Ishikawa (cell line): ENCODE data around the gene ARHGEF26.
A peak's percentile ranks its signal among the peaks of the same experiment; 100 is the strongest.

Source experiments
- CEBPB ChIP-seq: IDR thresholded peaks from 2 replicates; pipeline ENCODE4 v1.6.1; 2012
- EP300 ChIP-seq: IDR thresholded peaks from 2 replicates; pipeline ENCODE4 v1.6.1; 2012; ENCODE audit warnings: borderline replicate concordance
- MAX ChIP-seq: IDR thresholded peaks from 2 replicates; pipeline ENCODE4 v1.6.1; 2012
- NFIC ChIP-seq: IDR thresholded peaks from 2 replicates; pipeline ENCODE4 v1.6.1; 2012
- TAF1 ChIP-seq: IDR thresholded peaks from 2 replicates; pipeline ENCODE4 v1.6.1; 2012; ENCODE audit warnings: low read depth, mild to moderate bottlenecking
- TEAD4 ChIP-seq: IDR thresholded peaks from 2 replicates; pipeline ENCODE4 v1.6.1; 2012
- TF ChIP-seq, protein P1 (sequence below): IDR thresholded peaks from 2 replicates; pipeline ENCODE4 v1.6.1; 2012

- TF ChIP-seq NFIC (no peak), CEBPB (no peak), EP300 (no peak), TAF1 (no peak), TEAD4 (peak; percentile 56), MAX (peak; percentile 38; the same call in 1 of the 2 replicates)
- TF ChIP-seq, protein P1, sequence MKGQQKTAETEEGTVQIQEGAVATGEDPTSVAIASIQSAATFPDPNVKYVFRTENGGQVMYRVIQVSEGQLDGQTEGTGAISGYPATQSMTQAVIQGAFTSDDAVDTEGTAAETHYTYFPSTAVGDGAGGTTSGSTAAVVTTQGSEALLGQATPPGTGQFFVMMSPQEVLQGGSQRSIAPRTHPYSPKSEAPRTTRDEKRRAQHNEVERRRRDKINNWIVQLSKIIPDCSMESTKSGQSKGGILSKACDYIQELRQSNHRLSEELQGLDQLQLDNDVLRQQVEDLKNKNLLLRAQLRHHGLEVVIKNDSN, result no peak
Measured at GRCh38 chr3:154089421-154090420, 31.5 kb upstream of the ARHGEF26 start.
